Stomach (tissue), 9 donors: ENCODE measurements around the gene CNNM4. TPM values are rescaled to one million over a fixed set of nuclear protein-coding genes. Genes with fewer than 3 reads are reported as not detected.

Experiments
- DNase-seq, 2 donors: peaks; one replicate each; pipeline versions ENCODE4 v3.0.0 to v3.0.0-alpha.2; 2013 to 2019
- H3K27ac ChIP-seq, 5 donors: fragments of 200-600 bp in 4 of 5; sonication (generic) in 4 of 5; one replicate each; pipeline ENCODE4 v1.5.1; 2013 to 2019; ENCODE audit warnings: mild to moderate bottlenecking in 1 of 5, moderate library complexity in 1 of 5
- H3K27me3 ChIP-seq, 3 donors: fragments of 200-600 bp; sonication (generic); one replicate each; pipeline ENCODE4 v1.5.1; 2017 to 2019; ENCODE audit warnings: mixed run types in 1 of 3
- H3K36me3 ChIP-seq, 4 donors: fragments of 200-600 bp; sonication (generic); 1 replicate in 3 of 4; 2 replicates in 1 of 4; pipeline ENCODE4 v1.5.1; 2016 to 2019
- H3K4me1 ChIP-seq, 4 donors: fragments of 200-600 bp; sonication (generic); one replicate each; pipeline ENCODE4 v1.5.1; 2016 to 2019
- H3K4me3 ChIP-seq, 4 donors: fragments of 200-600 bp; sonication (generic) in 3 of 4; one replicate each; pipeline ENCODE4 v1.5.1; 2016 to 2019; ENCODE audit warnings: mild to moderate bottlenecking in 1 of 4
- H3K9me3 ChIP-seq, 4 donors: fragments of 200-600 bp; sonication (generic); one replicate each; pipeline ENCODE4 v1.5.1; 2016 to 2019
- EP300 ChIP-seq: sonication (generic); formaldehyde crosslinking; IDR thresholded peaks from one replicate; pipeline ENCODE4 v1.6.1; 2017; ENCODE audit warnings: antibody characterized with exemption
- POLR2A ChIP-seq, 4 donors: fragments of 450-650 bp; IDR thresholded peaks; one replicate each; pipeline ENCODE4 v1.6.1; 2016; ENCODE audit warnings: antibody characterized with exemption in 4 of 4, control low read depth in 2 of 4, mild to moderate bottlenecking in 1 of 4, moderate library complexity in 1 of 4
- POLR2AphosphoS5 ChIP-seq, 3 donors: sonication (generic); formaldehyde crosslinking; IDR thresholded peaks; one replicate each; pipeline ENCODE4 v1.6.1; 2016; ENCODE audit warnings: antibody characterized with exemption in 3 of 3
- WGBS, 5 donors: extraction: QIAGEN DNeasy Blood & Tissue Kit in 3 of 5; methylation state at CpG; one replicate each; pipeline versions ENCODE4 v1.1.5 to v1.1.7; 2013 to 2018; 5-methylcytosine and 5-hydroxymethylcytosine counted together
- intact Hi-C: fragments of 100-400 bp; cut with DNase I; formaldehyde crosslinking; loops from one replicate; pipeline ENCODE4 v1.15.1; 2023; ENCODE audit warnings: low total_unique reads
- polyA plus RNA-seq, 3 donors: library from polyadenylated mRNA; stranded (reverse); fragments of 200-250 nt; gene quantifications; one replicate each; pipeline ENCODE4 v1.2.3, GENCODE V29; 2013
- total RNA-seq, 5 donors: library from RNA; depleted of rRNA; stranded (reverse); fragments of >200 nt; gene quantifications; one replicate each; pipeline versions ENCODE4 v1.1.0 to v1.2.3, GENCODE V29; 2014 to 2016
- TF ChIP-seq, protein P1 (sequence below), 7 experiments: fragments of 450-650 bp in 4 of 7; fragments of 200-600 bp in 3 of 7; sonication (generic) in 3 of 7; IDR thresholded peaks; one replicate each; pipeline ENCODE4 v1.5.1; 2016 to 2019; ENCODE audit warnings: antibody characterized with exemption in 7 of 7, control low read depth in 2 of 7, mild to moderate bottlenecking in 1 of 7
- donor health status: healthy with polysubstance abuse.
- donor health status: Bipolar disorder and iron deficiency.
- donor health status: healthy.

The CNNM4 gene
- total and polyA plus RNA-seq, 8 donors: 1.2 to 26.6 (median 2.8) TPM

DNA sequence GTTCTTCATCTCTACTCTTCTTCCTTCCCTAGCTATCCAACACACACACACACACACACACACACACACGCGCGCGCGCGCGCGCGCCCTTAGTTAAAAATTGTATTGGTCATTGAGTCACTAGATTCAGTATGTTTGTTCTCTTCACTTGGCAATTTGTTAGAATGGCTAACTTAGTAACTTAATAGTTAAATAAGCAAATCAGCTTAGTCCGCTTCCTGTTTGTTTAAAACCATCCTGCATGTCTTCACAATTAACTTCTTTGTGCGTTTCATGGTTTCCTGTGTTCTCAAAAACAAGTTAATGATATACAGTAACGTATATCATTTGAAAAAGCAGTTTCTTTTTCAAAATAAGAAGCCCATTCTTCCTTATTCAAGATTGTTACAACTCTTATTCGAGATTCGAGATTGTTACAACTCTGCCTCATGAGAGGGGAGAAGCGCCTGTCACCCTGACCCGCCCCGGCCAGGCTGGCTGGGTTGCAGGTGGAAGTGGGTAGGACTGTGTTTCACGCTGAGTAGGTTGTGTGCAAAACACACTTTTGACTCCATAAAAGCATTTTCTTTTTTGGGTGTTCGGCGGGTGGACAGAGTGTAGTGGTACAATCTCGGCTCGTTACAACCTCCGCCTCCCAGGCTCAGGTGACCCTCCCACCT is 45.9 kb downstream of the CNNM4 start:
- Histone ChIP-seq H3K36me3 (peaks cover 0 to 49% (median 43%) of the 10 kb centered on the region in 4 donors), H3K4me3 (no peak overlapping the region), H3K4me1 (no peaks in the 10 kb centered on the region), H3K9me3 (no peaks in the 10 kb centered on the region), H3K27me3 (no peaks in the 10 kb centered on the region), H3K27ac (peak overlapping the region in 4 of 5 donors; percentile 24 to 61 (median 38))
- intact Hi-C loops: no loop called here
- TF ChIP-seq POLR2AphosphoS5 (IDR thresholded peaks at IDR 0.05): no peak
- TF ChIP-seq POLR2A (IDR thresholded peaks at IDR 0.05): no peak
- TF ChIP-seq EP300: no peak
- TF ChIP-seq, protein P1, sequence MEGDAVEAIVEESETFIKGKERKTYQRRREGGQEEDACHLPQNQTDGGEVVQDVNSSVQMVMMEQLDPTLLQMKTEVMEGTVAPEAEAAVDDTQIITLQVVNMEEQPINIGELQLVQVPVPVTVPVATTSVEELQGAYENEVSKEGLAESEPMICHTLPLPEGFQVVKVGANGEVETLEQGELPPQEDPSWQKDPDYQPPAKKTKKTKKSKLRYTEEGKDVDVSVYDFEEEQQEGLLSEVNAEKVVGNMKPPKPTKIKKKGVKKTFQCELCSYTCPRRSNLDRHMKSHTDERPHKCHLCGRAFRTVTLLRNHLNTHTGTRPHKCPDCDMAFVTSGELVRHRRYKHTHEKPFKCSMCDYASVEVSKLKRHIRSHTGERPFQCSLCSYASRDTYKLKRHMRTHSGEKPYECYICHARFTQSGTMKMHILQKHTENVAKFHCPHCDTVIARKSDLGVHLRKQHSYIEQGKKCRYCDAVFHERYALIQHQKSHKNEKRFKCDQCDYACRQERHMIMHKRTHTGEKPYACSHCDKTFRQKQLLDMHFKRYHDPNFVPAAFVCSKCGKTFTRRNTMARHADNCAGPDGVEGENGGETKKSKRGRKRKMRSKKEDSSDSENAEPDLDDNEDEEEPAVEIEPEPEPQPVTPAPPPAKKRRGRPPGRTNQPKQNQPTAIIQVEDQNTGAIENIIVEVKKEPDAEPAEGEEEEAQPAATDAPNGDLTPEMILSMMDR (IDR thresholded peaks at IDR 0.05): no peak
- no peak for DNase-seq
- WGBS, 5 donors: 78 to 88% (median 82%) methylated on average over 23 of the region's 23 CpGs

DNA sequence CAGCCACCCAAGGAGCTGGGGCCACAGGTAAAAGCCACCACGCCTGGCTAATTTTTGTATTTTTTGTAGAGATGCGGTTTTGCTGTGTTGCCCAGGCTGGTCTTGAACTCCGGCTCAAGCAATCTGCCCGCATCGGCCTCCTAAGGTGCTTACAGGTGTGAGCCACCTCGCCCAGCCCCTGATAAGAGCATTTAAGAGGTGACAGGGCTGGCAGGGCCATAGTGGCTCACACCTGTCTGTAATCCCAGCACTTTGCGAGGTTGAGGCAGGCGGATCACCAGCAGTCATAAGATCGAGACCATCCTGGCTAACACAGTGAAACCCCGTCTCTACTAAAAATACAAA is 46.4 kb downstream of the CNNM4 start:
- H3K27me3 ChIP-seq: no peaks in the 10 kb centered on the region
- DNase-seq: no peak
- TF ChIP-seq POLR2A (IDR thresholded peaks at IDR 0.05) (no peak), POLR2AphosphoS5 (IDR thresholded peaks at IDR 0.05) (no peak), EP300 (no peak)
- TF ChIP-seq, protein P1 (IDR thresholded peaks at IDR 0.05): no peak
- peak overlapping the region in 4 of 5 donors; percentile 24 to 61 (median 38) for H3K27ac ChIP-seq
- peaks cover 0 to 5% (median 2%) of the 10 kb centered on the region in 4 donors for H3K4me1 ChIP-seq
- 85 to 95% (median 91%) methylated on average over 8 to 10 of the region's 10 CpGs for WGBS, 5 donors
- no peak overlapping the region for H3K4me3 ChIP-seq
- H3K36me3 ChIP-seq: peaks cover 0 to 46% (median 39%) of the 10 kb centered on the region in 4 donors
- intact Hi-C loops: no loop called here
- no peaks in the 10 kb centered on the region for H3K9me3 ChIP-seq

DNA sequence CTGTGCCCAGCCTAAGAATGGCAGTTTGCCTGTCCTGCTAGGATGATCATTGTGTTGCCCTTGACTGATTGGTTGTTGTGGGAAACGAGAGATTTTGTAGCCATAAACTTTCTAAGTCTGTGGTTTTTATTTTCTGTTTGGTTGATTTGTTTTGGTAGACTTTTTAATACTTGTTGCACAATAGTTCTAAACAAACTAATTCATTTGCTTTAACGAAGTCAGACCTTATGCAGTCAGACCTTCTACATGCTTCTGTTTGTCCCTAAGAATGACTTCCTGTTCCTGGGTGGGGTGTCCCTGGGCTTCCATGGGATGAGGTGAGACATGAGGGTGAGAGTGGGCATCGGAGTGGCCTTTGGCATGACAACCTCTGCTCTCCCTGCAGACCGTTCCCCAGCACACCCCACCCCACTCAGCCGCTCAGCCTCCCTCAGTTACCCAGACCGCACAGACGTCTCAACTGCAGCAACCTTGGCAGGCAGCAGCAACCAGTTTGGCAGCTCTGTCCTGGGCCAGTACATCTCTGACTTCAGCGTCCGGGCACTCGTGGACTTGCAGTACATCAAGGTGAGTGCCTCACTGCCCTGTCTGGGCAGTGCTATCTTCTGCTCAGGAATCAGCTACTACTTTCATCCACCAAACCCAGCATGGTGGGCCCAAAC is 47.6 kb downstream of the CNNM4 start:
- peaks cover 0 to 11% (median 3%) of the 10 kb centered on the region in 4 donors for H3K4me1 ChIP-seq
- 56 to 74% (median 64%) methylated on average over 10 of the region's 10 CpGs for WGBS, 5 donors
- DNase-seq: no peak
- H3K36me3 ChIP-seq: peaks cover 0 to 41% (median 32%) of the 10 kb centered on the region in 4 donors
- no peaks in the 10 kb centered on the region for H3K9me3 ChIP-seq
- no peak overlapping the region for H3K4me3 ChIP-seq
- TF ChIP-seq EP300: no peak
- TF ChIP-seq, protein P1 (IDR thresholded peaks at IDR 0.05): no peak
- no peak for TF ChIP-seq POLR2AphosphoS5 (IDR thresholded peaks at IDR 0.05)
- TF ChIP-seq POLR2A (IDR thresholded peaks at IDR 0.05): no peak
- intact Hi-C loops: no loop called here
- H3K27me3 ChIP-seq: no peaks in the 10 kb centered on the region
- no peak overlapping the region for H3K27ac ChIP-seq

DNA sequence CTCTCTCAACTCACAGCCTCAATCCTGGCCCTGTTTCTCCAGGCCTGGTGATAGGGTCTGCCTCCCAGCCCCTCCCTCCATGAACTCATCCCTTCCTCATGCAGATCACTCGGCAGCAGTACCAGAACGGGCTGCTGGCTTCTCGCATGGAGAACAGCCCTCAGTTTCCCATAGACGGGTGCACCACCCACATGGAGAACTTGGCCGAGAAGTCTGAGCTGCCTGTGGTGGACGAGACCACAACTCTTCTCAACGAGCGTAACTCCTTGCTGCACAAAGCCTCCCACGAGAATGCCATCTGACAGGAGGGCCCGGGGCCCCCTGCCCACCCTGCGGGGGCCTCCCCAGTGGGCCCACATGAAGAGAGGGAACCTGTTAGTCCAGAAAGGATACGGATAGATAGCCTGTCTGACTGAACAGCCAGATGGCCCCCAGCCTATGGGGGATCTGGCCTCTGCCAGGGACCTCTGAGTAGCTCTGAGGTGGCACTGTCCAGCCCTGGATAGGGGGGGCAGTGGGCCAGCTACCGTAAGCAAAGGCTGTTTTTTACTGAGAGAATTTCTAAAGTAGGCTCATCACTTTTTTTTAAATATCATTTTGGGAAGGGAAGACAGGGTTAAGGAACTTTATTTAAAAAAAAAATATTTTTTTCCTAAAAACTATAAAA is 48.6 kb downstream of the CNNM4 start:
- H3K27ac ChIP-seq: no peak overlapping the region
- TF ChIP-seq, protein P1 (IDR thresholded peaks at IDR 0.05): no peak
- TF ChIP-seq EP300 (no peak), POLR2AphosphoS5 (IDR thresholded peaks at IDR 0.05) (no peak), POLR2A (IDR thresholded peaks at IDR 0.05) (no peak)
- H3K36me3 ChIP-seq: peaks cover 0 to 39% (median 32%) of the 10 kb centered on the region in 4 donors
- intact Hi-C loops: no loop called here
- 86 to 91% (median 88%) methylated on average over 6 to 13 of the region's 13 CpGs for WGBS, 5 donors
- DNase-seq: no peak
- H3K9me3 ChIP-seq: no peaks in the 10 kb centered on the region
- no peak overlapping the region for H3K4me3 ChIP-seq
- peaks cover 0 to 11% (median 3%) of the 10 kb centered on the region in 4 donors for H3K4me1 ChIP-seq
- no peaks in the 10 kb centered on the region for H3K27me3 ChIP-seq
